ENCODE measurements around the gene VPS29.

DNA sequence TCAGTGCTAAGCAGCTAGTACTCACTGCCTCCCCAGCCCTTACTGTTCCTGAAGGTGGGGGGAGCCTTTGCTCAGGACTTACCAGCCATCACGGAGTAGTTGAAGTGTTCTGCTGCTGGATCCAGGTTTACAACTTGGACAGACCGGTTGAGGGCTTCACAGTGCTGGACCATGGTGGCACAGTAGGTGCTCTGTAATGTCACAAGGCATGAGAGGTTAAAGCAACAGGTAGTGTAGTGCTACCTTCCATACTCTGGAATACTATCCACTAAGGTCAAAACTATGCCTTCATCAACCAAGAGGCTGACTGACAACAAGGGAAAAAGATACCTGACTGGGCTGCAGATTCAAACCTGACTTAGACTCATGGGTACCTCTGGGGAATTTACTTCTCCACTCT lies 36.9 kb downstream of the VPS29 start:
- no peak for TF ChIP-seq POLR2AphosphoS5 (IDR thresholded peaks at IDR 0.05)
- no peak for TF ChIP-seq SMC3 (conservative IDR thresholded peaks at IDR 0.05; ENCODE audit: poor library complexity)
- TF ChIP-seq EP300 (conservative IDR thresholded peaks at IDR 0.05; ENCODE audit: poor library complexity, severe bottlenecking), result no peak
- TF ChIP-seq, protein P1, sequence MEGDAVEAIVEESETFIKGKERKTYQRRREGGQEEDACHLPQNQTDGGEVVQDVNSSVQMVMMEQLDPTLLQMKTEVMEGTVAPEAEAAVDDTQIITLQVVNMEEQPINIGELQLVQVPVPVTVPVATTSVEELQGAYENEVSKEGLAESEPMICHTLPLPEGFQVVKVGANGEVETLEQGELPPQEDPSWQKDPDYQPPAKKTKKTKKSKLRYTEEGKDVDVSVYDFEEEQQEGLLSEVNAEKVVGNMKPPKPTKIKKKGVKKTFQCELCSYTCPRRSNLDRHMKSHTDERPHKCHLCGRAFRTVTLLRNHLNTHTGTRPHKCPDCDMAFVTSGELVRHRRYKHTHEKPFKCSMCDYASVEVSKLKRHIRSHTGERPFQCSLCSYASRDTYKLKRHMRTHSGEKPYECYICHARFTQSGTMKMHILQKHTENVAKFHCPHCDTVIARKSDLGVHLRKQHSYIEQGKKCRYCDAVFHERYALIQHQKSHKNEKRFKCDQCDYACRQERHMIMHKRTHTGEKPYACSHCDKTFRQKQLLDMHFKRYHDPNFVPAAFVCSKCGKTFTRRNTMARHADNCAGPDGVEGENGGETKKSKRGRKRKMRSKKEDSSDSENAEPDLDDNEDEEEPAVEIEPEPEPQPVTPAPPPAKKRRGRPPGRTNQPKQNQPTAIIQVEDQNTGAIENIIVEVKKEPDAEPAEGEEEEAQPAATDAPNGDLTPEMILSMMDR (IDR thresholded peaks at IDR 0.05; ENCODE audit: poor library complexity, severe bottlenecking), result no peak
- no peak for TF ChIP-seq EZH2 (IDR thresholded peaks at IDR 0.05; ENCODE audit: borderline replicate concordance, insufficient read depth, low read length, poor library complexity, severe bottlenecking)
- TF ChIP-seq, protein P2, sequence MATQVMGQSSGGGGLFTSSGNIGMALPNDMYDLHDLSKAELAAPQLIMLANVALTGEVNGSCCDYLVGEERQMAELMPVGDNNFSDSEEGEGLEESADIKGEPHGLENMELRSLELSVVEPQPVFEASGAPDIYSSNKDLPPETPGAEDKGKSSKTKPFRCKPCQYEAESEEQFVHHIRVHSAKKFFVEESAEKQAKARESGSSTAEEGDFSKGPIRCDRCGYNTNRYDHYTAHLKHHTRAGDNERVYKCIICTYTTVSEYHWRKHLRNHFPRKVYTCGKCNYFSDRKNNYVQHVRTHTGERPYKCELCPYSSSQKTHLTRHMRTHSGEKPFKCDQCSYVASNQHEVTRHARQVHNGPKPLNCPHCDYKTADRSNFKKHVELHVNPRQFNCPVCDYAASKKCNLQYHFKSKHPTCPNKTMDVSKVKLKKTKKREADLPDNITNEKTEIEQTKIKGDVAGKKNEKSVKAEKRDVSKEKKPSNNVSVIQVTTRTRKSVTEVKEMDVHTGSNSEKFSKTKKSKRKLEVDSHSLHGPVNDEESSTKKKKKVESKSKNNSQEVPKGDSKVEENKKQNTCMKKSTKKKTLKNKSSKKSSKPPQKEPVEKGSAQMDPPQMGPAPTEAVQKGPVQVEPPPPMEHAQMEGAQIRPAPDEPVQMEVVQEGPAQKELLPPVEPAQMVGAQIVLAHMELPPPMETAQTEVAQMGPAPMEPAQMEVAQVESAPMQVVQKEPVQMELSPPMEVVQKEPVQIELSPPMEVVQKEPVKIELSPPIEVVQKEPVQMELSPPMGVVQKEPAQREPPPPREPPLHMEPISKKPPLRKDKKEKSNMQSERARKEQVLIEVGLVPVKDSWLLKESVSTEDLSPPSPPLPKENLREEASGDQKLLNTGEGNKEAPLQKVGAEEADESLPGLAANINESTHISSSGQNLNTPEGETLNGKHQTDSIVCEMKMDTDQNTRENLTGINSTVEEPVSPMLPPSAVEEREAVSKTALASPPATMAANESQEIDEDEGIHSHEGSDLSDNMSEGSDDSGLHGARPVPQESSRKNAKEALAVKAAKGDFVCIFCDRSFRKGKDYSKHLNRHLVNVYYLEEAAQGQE (IDR thresholded peaks at IDR 0.05; ENCODE audit: borderline replicate concordance), result no peak
- TF ChIP-seq RAD21 (conservative IDR thresholded peaks at IDR 0.05), result no peak
- TF ChIP-seq MXI1 (conservative IDR thresholded peaks at IDR 0.05; ENCODE audit: poor library complexity, severe bottlenecking), result no peak
